GM12864 (cell line): ENCODE measurements around the gene PNLIPRP2.

Experiments
- DNase-seq: peaks from one replicate; pipeline ENCODE4 v3.0.0-alpha.2; 2011; ENCODE audit warnings: low read depth
- H3K4me3 ChIP-seq: 2 replicates; pipeline ENCODE4 v1.5.1; 2011; ENCODE audit warnings: mild to moderate bottlenecking, low read depth, low read length, control low read depth
- CTCF ChIP-seq: IDR thresholded peaks from 2 replicates; pipeline ENCODE4 v1.5.1; 2011; ENCODE audit warnings: low read depth, mild to moderate bottlenecking, moderate library complexity, low read length, control low read depth, inconsistent platforms; ENCODE audit errors: missing control alignments

The PNLIPRP2 gene

GRCh38 chr10:116687633-116688032 lies 66.9 kb downstream of the PNLIPRP2 start:
- TF ChIP-seq CTCF = no peak
- no peak overlapping the region for H3K4me3 ChIP-seq
- no peak for DNase-seq

GRCh38 chr10:116688241-116688711 lies 67.5 kb downstream of the PNLIPRP2 start:
- H3K4me3 ChIP-seq = no peak overlapping the region
- DNase-seq = no peak
- no peak for TF ChIP-seq CTCF

- H3K4me3 ChIP-seq = no peak overlapping the region
- TF ChIP-seq CTCF = no peak
- DNase-seq = no peak
Observed at GRCh38 chr10:116688741-116689495, 68.2 kb downstream of the PNLIPRP2 start.

- no peak for DNase-seq
- H3K4me3 ChIP-seq = no peak overlapping the region
- TF ChIP-seq CTCF = no peak
Observed at GRCh38 chr10:116689744-116690143, 69.0 kb downstream of the PNLIPRP2 start.

GRCh38 chr10:116690356-116691322 lies 69.9 kb downstream of the PNLIPRP2 start:
- DNase-seq = no peak
- TF ChIP-seq CTCF = no peak

GRCh38 chr10:116691635-116692034 lies 70.9 kb downstream of the PNLIPRP2 start:
- no peak for TF ChIP-seq CTCF
- H3K4me3 ChIP-seq = no peak overlapping the region
- no peak for DNase-seq

More at GRCh38 chr10:116690356-116691322, 69.9 kb downstream of the PNLIPRP2 start:
- no peak overlapping the region for H3K4me3 ChIP-seq
